Smooth muscle cell (in vitro differentiated cells): ENCODE data around the gene MYCL. TPM values are rescaled to one million over a fixed set of nuclear protein-coding genes. Genes with fewer than 3 reads are reported as not detected.

Experiments
- DNase-seq: peaks from one replicate; lab custom pipeline; 2025; ENCODE audit not compliant: unreplicated experiment; lab: John Stamatoyannopoulos, UW
- H2AFZ ChIP-seq: fragments of 200-600 bp; sonication (generic); 2 replicates; pipeline ENCODE4 v1.6.0; 2016; ENCODE audit warnings: antibody characterized with exemption, low read depth, mild to moderate bottlenecking
- H3F3A ChIP-seq: fragments of 200-600 bp; sonication (generic); 2 replicates; pipeline ENCODE4 v1.6.0; 2017; ENCODE audit warnings: antibody characterized with exemption, low read depth
- H3K27ac ChIP-seq: fragments of 200-600 bp; sonication (generic); 2 replicates; pipeline ENCODE4 v1.5.1; 2016; ENCODE audit warnings: low read depth, mild to moderate bottlenecking
- H3K27me3 ChIP-seq: fragments of 200-600 bp; sonication (generic); 2 replicates; pipeline ENCODE4 v1.6.1; 2016; ENCODE audit warnings: low read depth, mild to moderate bottlenecking
- H3K36me3 ChIP-seq: fragments of 200-600 bp; sonication (generic); 2 replicates; pipeline ENCODE4 v1.5.1; 2016; ENCODE audit warnings: low read depth
- H3K4me1 ChIP-seq: fragments of 200-600 bp; sonication (generic); 2 replicates; pipeline ENCODE4 v1.5.1; 2016; ENCODE audit warnings: low read depth
- H3K4me2 ChIP-seq: fragments of 200-600 bp; sonication (generic); 2 replicates; pipeline ENCODE4 v1.6.0; 2016; ENCODE audit warnings: mild to moderate bottlenecking
- H3K4me3 ChIP-seq: fragments of 200-600 bp; sonication (generic); 2 replicates; pipeline ENCODE4 v1.5.1; 2016; ENCODE audit warnings: mild to moderate bottlenecking
- H3K79me2 ChIP-seq: fragments of 200-600 bp; sonication (generic); 2 replicates; pipeline ENCODE4 v1.6.0; 2016; ENCODE audit warnings: low read depth, mild to moderate bottlenecking
- H3K9ac ChIP-seq: fragments of 200-600 bp; sonication (generic); 2 replicates; pipeline ENCODE4 v1.6.0; 2016; ENCODE audit warnings: low read depth
- H3K9me3 ChIP-seq: fragments of 200-600 bp; sonication (generic); replicated peaks from 2 replicates; pipeline ENCODE4 v1.5.1; 2016; ENCODE audit warnings: low read depth
- H4K20me1 ChIP-seq: fragments of 200-600 bp; sonication (generic); 2 replicates; pipeline ENCODE4 v1.6.0; 2016; ENCODE audit warnings: low read depth
- CTCF ChIP-seq: fragments of 200-600 bp; sonication (generic); IDR thresholded peaks from 2 replicates; pipeline ENCODE4 v1.5.1; 2017; ENCODE audit warnings: borderline replicate concordance, mild to moderate bottlenecking, antibody characterized with exemption; ENCODE audit not compliant: insufficient read depth, poor library complexity, severe bottlenecking
- WGBS: methylation state at CpG from one replicate; pipeline ENCODE4 v1.1.7; 2016; ENCODE audit warnings: low lambda C conversion rate; 5-methylcytosine and 5-hydroxymethylcytosine counted together
- polyA plus RNA-seq: library from polyadenylated mRNA; unstranded; fragments of >200 nt; fragmentation: Nextera tagmentation; extraction: Ambion mirVana; gene quantifications from 2 replicates; pipeline ENCODE4 v1.2.1, GENCODE V29; 2016
- total RNA-seq: library from RNA; depleted of rRNA; stranded (reverse); fragments of >200 nt; gene quantifications from 2 replicates; pipeline ENCODE4 v1.2.3, GENCODE V29; 2014

MYCL gene
- total and polyA plus RNA-seq, 2 experiments from 2014 or later, result 0.98 to 4.5 TPM

GRCh38 chr1:39858315-39858714 lies 43.4 kb downstream of the MYCL start:
- Histone ChIP-seq H3K4me2 (no peak overlapping the region), H3K79me2 (peaks cover 63% of the 10 kb centered on the region), H3K9ac (no peak overlapping the region), H3F3A (no peaks in the 10 kb centered on the region), H2AFZ (no peak overlapping the region), H3K4me1 (no peaks in the 10 kb centered on the region), H4K20me1 (peaks cover 100% of the 10 kb centered on the region), H3K36me3 (no peaks in the 10 kb centered on the region), H3K27me3 (no peaks in the 10 kb centered on the region), H3K4me3 (no peak overlapping the region), H3K27ac (no peak overlapping the region), H3K9me3 (no peaks in the 10 kb centered on the region)
- WGBS, result 93% methylated on average over 3 of the region's 3 CpGs
- TF ChIP-seq CTCF, result no peak
- DNase-seq, result no peak

- H3K27ac ChIP-seq, result no peak overlapping the region
- H3F3A ChIP-seq, result no peaks in the 10 kb centered on the region
- no peaks in the 10 kb centered on the region for H3K9me3 ChIP-seq
- H3K4me2 ChIP-seq, result no peak overlapping the region
- no peak overlapping the region for H3K4me3 ChIP-seq
- H3K4me1 ChIP-seq, result no peaks in the 10 kb centered on the region
- TF ChIP-seq CTCF, result no peak
- 95% methylated on average over 3 of the region's 3 CpGs for WGBS
- no peaks in the 10 kb centered on the region for H3K36me3 ChIP-seq
- H3K79me2 ChIP-seq, result peaks cover 52% of the 10 kb centered on the region
- H3K9ac ChIP-seq, result no peak overlapping the region
- H4K20me1 ChIP-seq, result peaks cover 99% of the 10 kb centered on the region
- DNase-seq, result no peak
- no peak overlapping the region for H2AFZ ChIP-seq
- no peaks in the 10 kb centered on the region for H3K27me3 ChIP-seq
Measured at GRCh38 chr1:39857126-39857878, 44.4 kb downstream of the MYCL start.

DNA sequence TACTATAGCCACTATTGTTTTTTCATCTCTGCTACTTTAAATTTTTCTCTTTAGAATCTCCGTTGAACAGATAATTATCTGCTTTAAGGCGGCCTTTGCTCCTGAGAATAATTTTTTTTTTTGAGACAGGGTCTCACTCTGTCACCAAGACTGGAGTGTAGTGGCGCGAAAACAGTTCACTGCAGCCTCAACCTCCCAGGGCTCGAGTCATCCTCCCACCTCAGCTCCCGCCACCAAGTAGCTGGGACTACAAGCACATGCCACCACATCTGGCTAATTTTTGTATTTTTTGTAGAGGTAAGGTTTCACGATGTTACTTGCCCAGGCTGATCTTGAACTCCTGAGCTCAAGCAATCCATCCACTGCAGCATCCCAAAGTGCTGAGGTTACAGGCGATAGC lies 47.0 kb downstream of the MYCL start:
- no peak for TF ChIP-seq CTCF
- H3K79me2 ChIP-seq, result peaks cover 27% of the 10 kb centered on the region
- peaks cover 97% of the 10 kb centered on the region for H4K20me1 ChIP-seq
- H3K27ac ChIP-seq, result no peak overlapping the region
- H3K9me3 ChIP-seq, result no peaks in the 10 kb centered on the region
- no peaks in the 10 kb centered on the region for H3F3A ChIP-seq
- no peak overlapping the region for H3K4me2 ChIP-seq
- no peak overlapping the region for H3K4me3 ChIP-seq
- DNase-seq, result no peak
- no peak overlapping the region for H2AFZ ChIP-seq
- H3K27me3 ChIP-seq, result no peaks in the 10 kb centered on the region
- no peak overlapping the region for H3K9ac ChIP-seq
- 93% methylated on average over 8 of the region's 8 CpGs for WGBS
- H3K4me1 ChIP-seq, result no peaks in the 10 kb centered on the region
- no peaks in the 10 kb centered on the region for H3K36me3 ChIP-seq

GRCh38 chr1:39854314-39854713 lies 47.4 kb downstream of the MYCL start:
- no peak overlapping the region for H3K4me3 ChIP-seq
- H3K27me3 ChIP-seq, result no peaks in the 10 kb centered on the region
- H3K9ac ChIP-seq, result no peak overlapping the region
- no peaks in the 10 kb centered on the region for H3K9me3 ChIP-seq
- peaks cover 23% of the 10 kb centered on the region for H3K79me2 ChIP-seq
- no peak overlapping the region for H3K4me2 ChIP-seq
- no peak overlapping the region for H2AFZ ChIP-seq
- no peak for DNase-seq
- no peaks in the 10 kb centered on the region for H3K4me1 ChIP-seq
- H4K20me1 ChIP-seq, result peaks cover 97% of the 10 kb centered on the region
- no peaks in the 10 kb centered on the region for H3K36me3 ChIP-seq
- TF ChIP-seq CTCF, result no peak
- no peak overlapping the region for H3K27ac ChIP-seq
- no peaks in the 10 kb centered on the region for H3F3A ChIP-seq
